Coronary artery (tissue), 2 donors: ENCODE results near the gene SLC25A22.

Experiments used
- DNase-seq: peaks from one replicate; pipeline ENCODE4 v3.0.0-alpha.2; 2017; ENCODE audit warnings: low spot score
- H3K27ac ChIP-seq, 2 donors: fragments of 200-600 bp; sonication (generic); one replicate each; pipeline ENCODE4 v1.5.1; 2016 to 2019
- H3K4me3 ChIP-seq: fragments of 200-600 bp; sonication (generic); 2 replicates; pipeline ENCODE4 v1.5.1; 2016; ENCODE audit warnings: mild to moderate bottlenecking, moderate library complexity
- TF ChIP-seq, protein P1 (sequence below): fragments of 200-600 bp; sonication (generic); IDR thresholded peaks from one replicate; pipeline ENCODE4 v1.5.1; 2019; ENCODE audit warnings: antibody characterized with exemption

SLC25A22 gene

DNA sequence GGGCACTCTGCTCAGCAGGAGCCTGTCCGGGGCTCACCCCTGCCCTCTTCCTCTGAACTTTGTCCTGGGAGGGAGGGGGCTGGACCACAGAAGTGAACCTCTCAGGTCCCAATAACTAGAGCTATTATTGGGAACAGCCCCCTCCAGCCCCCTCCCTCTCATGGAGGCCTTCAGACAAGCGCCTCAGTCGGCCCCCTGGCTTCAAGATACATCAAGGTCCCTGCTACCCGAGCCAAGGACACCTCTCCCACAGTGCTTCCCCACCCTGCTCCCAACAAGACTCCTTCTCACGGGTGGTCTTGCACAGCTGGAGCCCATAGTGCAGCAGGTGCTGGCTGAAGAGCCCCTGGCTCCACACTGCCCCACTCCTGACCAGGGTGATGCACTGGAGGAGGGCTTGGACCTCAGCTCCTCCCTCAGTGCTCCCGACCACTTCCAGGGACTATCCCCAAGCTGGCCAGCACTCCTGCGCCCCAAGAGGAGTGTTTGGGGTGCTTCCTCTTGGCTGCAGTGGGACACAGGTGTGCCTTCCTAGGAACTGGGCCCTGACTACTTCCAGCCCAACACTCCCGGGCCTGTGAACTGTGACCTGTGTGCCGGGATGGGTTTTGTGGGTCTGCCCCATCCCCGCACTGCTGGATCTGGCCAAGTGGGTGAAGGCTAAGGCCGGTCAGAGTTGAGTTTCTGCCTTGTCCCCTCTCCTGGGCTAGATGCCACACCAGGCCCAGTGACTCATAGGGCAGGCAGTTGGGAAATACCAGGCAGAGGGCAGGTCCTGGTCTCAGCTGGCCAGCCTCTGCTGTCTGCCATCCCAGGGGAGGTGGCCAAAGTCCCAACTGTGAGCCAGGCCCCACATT, 22.8 kb upstream of the SLC25A22 start:
- TF ChIP-seq, protein P1, sequence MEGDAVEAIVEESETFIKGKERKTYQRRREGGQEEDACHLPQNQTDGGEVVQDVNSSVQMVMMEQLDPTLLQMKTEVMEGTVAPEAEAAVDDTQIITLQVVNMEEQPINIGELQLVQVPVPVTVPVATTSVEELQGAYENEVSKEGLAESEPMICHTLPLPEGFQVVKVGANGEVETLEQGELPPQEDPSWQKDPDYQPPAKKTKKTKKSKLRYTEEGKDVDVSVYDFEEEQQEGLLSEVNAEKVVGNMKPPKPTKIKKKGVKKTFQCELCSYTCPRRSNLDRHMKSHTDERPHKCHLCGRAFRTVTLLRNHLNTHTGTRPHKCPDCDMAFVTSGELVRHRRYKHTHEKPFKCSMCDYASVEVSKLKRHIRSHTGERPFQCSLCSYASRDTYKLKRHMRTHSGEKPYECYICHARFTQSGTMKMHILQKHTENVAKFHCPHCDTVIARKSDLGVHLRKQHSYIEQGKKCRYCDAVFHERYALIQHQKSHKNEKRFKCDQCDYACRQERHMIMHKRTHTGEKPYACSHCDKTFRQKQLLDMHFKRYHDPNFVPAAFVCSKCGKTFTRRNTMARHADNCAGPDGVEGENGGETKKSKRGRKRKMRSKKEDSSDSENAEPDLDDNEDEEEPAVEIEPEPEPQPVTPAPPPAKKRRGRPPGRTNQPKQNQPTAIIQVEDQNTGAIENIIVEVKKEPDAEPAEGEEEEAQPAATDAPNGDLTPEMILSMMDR: no peak
- Histone ChIP-seq H3K27ac (peak overlapping the region; percentile 93 to 99), H3K4me3 (peak overlapping the region; percentile 91)
- peak; percentile 97 for DNase-seq

DNA sequence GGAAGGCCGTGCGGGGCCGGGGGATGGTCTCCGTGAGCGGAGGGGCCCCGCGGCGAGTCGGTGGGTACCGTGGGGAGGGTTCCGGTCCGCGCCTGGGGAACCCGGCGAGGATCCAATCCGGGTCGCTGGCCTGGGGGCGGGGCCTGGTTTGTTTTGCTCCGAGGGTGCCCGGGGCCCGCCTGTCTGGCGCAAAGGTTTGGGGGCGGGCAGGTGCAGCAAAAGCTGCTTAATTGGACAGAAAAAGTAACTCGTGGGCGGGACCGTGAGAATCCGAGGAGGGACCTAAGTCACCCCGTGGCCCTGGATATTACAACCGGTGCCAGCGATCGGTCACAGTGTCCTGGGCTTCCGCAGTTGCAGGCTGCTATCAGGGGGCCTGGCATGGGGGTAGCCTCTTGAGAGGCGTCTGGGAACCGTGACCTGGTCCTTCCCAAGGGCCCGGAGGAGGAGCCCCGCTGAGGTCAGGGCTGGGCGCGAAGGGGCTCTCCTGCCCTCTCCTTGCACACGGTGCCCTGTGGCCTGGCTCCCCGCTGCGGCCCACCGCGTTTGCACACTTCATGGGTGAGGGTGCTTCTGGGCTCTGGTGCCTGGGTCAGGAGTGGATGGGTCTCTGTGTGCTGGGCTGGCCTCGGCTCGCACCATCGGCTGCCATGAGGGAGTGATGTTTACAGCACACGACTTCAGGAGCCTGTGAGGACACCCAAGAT, 22.0 kb upstream of the SLC25A22 start:
- H3K4me3 ChIP-seq: peak overlapping the region; percentile 91
- peak; percentile 96 for DNase-seq
- peak overlapping the region; percentile 93 to 99 for H3K27ac ChIP-seq
- TF ChIP-seq, protein P1: no peak

DNA sequence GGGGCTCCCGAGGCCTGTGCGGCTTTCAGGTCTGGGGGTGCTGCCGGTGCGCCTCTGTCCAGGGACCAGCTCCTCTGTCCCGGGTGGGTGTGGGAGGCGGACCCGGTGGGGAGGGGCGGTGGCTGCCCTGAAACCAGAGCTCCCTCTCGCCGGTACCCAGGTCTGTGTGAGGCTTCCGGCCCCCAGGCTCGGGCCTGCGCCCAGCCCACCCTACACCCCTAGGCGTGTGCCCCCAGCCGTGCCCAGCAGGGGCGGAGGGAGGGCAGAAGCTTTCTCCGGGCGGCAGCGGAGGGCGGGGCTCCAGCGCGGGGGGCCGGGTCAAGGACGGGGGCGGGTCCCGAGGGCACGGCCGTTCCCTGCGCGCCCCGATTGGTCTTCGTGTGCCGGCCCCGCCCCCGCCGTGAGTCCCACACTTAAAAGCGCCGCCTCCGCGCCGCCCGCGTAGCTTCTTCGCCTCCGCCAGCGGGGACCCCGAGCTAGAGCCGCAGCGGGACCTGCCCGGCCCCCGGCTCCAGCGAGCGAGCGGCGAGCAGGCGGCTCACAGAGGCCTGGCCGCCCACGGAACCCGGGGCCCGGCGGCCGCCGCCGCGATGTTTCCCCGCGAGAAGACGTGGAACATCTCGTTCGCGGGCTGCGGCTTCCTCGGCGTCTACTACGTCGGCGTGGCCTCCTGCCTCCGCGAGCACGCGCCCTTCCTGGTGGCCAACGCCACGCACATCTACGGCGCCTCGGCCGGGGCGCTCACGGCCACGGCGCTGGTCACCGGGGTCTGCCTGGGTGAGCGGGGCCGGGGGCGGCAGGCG, 21.2 kb upstream of the SLC25A22 start:
- peak overlapping the region; percentile 91 for H3K4me3 ChIP-seq
- H3K27ac ChIP-seq: peak overlapping the region; percentile 93 to 99
- DNase-seq: peak; percentile 93
- TF ChIP-seq, protein P1: no peak

DNA sequence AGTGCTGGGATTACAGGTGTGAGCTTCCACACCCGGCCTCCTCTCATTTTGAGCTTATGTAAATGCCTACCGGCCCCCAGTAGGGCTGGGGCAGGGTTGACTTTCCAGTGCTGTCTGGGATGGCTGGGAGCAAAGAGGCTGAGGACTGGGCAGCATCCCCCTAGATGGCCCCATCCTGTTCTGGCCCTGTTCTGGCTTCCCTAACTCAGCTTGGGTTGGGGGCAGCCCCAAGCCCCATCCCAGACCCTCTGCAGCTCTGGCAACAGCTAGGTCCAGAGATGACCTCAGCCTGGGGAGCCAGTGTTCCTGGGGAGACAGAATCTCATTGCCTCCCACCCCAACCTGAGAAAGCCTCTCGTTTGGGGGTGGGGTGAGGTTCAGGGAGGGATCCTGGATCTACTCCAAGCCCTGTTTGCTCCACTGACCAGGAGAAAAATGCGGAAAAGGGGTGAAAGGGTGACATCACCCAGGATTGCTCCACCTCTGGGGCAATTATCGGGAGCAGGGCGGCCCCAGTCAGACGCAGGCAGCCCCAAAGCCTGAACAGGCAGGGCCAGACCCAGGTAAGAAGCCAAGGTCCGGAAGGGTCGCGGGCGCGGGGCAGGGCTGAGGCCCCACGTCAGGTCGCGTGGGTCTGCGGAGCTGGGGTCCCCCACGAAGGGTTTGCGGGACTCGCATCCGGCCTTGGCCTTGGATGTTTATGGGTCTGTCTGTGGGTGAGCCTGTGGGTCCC, 20.5 kb upstream of the SLC25A22 start, which contains the start of gene PNPLA2:
PNPLA2 (plus strand) TSS at position 519 of the 733 bp plus-strand sequence. CDS start 805 bp downstream, outside the sequence.
- peak within 1 kb of the TSS; percentile 93 to 99 for H3K27ac ChIP-seq
- peak within 1 kb of the TSS; percentile 91 for H3K4me3 ChIP-seq
- TF ChIP-seq, protein P1: no peak
- no peak for DNase-seq

DNA sequence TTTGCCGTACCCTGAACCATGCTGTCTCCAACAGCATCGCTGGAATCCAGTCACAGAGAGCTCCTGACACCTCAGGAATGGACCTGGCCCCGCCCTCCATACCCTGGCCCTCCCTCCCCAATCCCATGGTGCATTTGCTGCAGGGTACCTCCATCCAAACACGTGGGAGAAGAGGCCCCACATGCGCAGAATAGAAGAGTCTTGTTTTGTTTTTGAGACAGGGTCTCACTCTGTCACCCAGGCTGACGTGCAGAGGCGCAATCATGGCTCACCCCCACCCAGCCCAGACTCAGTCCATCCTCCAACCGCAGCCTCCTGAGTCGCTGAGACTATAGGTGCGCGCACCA, 18.3 kb upstream of the SLC25A22 start:
- Histone ChIP-seq H3K4me3 (no peak overlapping the region), H3K27ac (no peak overlapping the region)
- TF ChIP-seq, protein P1: no peak

DNA sequence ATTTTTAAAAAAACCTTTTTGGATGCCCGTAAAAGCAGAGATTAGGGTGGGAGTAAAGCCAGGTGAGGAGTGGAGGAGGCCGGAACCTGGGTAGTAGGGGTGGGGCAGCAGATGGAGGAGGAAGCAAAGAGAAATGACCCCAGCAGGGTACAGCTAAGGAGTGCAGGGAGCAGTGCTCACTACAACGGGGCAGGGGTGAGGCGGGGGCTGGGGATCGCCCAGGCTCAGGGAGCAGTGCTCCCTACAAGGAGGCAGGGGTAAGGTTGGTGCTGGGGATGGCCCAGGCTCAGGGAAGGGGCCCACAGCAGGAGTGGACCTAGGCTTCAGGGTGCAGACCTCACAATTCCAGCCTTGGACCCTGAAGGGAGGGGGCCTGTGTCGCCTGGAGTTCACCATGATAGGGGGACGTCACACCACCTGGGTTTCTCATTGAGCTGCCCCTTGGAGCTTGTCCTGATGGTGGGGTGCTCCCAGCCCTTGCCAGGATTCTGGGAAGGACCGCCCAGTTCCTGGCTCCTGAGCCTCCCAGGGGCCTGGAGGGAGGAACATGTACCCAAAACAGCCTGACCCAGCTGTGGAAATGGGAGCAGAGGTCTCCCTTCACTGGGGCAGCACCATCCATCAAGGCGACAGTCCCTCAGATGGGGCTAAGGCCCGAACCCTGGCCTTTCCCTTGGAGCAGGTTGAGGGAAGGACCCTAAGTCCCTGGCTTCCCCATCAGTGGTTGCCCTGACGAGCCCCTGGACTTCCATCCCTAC, 17.8 kb upstream of the SLC25A22 start:
- TF ChIP-seq, protein P1: no peak
- H3K4me3 ChIP-seq: no peak overlapping the region
- no peak overlapping the region for H3K27ac ChIP-seq
- DNase-seq: no peak

More for the DNA sequence above, 18.3 kb upstream of the SLC25A22 start:
- DNase-seq: no peak
